HepG2 (cell line): ENCODE measurements around the gene TBC1D4.

ENCODE experiments used
- ARHGAP35 ChIP-seq: sonication (generic); formaldehyde crosslinking; IDR thresholded peaks from 2 replicates; pipeline ENCODE4 v1.9.0; 2022; ENCODE audit warnings: mild to moderate bottlenecking, inconsistent platforms, moderate library complexity, missing genetic modification reagents, borderline replicate concordance
- SP2 ChIP-seq: sonication (generic); formaldehyde crosslinking; IDR thresholded peaks from 2 replicates; pipeline ENCODE4 v1.5.1; 2020; ENCODE audit warnings: mild to moderate bottlenecking, missing genetic modification reagents
- ZNF580 ChIP-seq: IDR thresholded peaks from 2 replicates; pipeline ENCODE4 v1.6.1; 2016; ENCODE audit warnings: low read depth, borderline replicate concordance

GRCh38 chr13:75485286-75486062 lies 3.5 kb upstream of the TBC1D4 start:
- TF ChIP-seq ZNF580 (no peak), SP2 (CRISPR knock-in tag) (no peak), ARHGAP35 (CRISPR knock-in tag) (no peak)
